Bronchial epithelial cell (primary cell): Measurements from ENCODE around the gene CAB39. TPM values are rescaled to one million over a fixed set of nuclear protein-coding genes. Genes with fewer than 3 reads are reported as not detected.

Experiments
- DNase-seq: peaks from one replicate; pipeline ENCODE4 v3.0.0-alpha.2; 2010; ENCODE audit warnings: low read depth
- FAIRE-seq: peaks from 2 replicates; lab custom pipeline; 2011; peaks lifted over from hg19 to GRCh38; lab: Jason Lieb, UNC
- H3K27me3 ChIP-seq: 2 replicates; pipeline ENCODE4 v1.5.1; 2011; ENCODE audit warnings: low read length; ENCODE audit not compliant: control insufficient read depth, insufficient read depth
- H3K36me3 ChIP-seq: 2 replicates; pipeline ENCODE4 v1.5.1; 2011; ENCODE audit warnings: low read length; ENCODE audit not compliant: control insufficient read depth, insufficient read depth
- H3K4me3 ChIP-seq: 2 replicates; pipeline ENCODE4 v1.5.1; 2011; ENCODE audit warnings: mild to moderate bottlenecking, low read depth, low read length, control low read depth
- CTCF ChIP-seq: IDR thresholded peaks from 2 replicates; pipeline ENCODE4 v1.5.1; 2011; ENCODE audit warnings: mild to moderate bottlenecking, moderate library complexity, low read length, control low read depth, inconsistent platforms; ENCODE audit not compliant: insufficient read depth, severe bottlenecking
- total RNA-seq: library from RNA; depleted of rRNA; stranded (reverse); fragments of >200 nt; gene quantifications from 2 replicates; pipeline ENCODE4 v1.2.1, GENCODE V29; 2014

The CAB39 gene
- total RNA-seq, 1 donor from 2014 or later: 87.4 TPM

DNA sequence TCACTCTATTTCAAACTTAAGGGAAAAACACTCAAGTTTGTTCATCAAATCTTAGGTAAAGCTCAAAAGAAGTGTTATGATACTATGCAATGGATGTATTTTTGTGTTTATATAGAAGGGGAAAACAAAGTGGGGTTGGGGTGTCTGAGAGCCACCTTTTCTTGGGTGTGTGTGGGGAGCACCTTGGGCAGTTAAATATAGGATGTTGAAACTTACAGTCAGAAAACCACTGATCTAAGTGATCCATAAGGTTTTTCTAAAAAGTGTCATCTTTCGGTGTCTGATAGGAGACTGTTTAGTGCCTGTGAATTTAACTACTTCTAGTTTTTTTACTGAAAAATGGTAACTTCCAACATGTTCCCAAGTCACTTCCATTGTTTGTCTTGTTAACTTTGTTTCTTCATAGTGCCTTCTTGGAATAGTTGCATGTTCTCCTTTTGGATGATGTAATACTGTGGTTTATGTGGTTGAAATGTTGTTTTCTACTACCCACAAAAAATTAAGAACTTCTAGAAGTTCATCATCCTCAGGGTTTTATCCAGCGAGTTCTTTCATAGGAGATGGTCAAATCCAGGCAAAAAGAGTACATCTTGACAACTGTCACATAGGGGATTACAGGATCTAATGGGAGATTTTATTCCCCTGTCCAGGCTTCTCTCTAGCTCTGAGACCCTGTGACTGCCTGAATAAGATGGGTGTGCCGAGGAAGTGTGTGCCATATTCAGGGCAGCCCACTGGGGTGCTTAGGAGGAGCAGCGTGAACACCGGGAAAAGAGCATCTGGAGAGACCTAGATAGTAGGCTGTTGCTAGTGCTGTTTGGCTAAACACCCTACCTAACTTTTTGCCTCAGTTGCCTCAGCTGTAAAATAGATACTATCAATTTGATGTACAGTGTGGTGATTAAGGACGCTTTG is 46.2 kb downstream of the CAB39 start:
- no peak overlapping the region for H3K4me3 ChIP-seq
- no peak for TF ChIP-seq CTCF
- peak; percentile 70 for DNase-seq
- H3K36me3 ChIP-seq: peaks cover 9% of the 10 kb centered on the region
- peak; percentile 77 for FAIRE-seq
- no peaks in the 10 kb centered on the region for H3K27me3 ChIP-seq

- no peak for TF ChIP-seq CTCF
- no peak overlapping the region for H3K4me3 ChIP-seq
- peaks cover 9% of the 10 kb centered on the region for H3K36me3 ChIP-seq
- no peaks in the 10 kb centered on the region for H3K27me3 ChIP-seq
- DNase-seq: no peak
- no peak for FAIRE-seq
Measured at GRCh38 chr2:230759481-230760167, 47.0 kb downstream of the CAB39 start.

DNA sequence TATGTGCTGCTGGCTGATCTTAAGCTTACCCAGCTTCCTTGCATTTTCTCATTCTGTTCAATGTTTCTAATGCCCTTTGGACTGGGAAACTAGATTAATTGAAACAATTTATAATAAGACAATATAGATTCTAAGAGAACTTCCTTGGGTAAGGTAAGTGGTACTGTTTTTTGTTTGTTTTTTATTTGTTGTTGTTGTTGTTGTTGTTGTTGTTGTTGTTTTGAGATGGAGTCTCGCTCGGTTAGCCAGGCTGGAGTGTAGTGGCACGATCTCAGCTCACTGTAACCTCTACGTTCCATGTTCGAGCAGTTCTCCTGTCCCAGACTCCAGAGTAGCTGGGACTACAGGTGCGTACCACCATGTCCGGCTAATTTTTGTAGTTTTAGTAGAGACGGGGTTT is 49.1 kb downstream of the CAB39 start:
- no peak for TF ChIP-seq CTCF
- FAIRE-seq: no peak
- Histone ChIP-seq H3K4me3 (no peak overlapping the region), H3K36me3 (peaks cover 14% of the 10 kb centered on the region), H3K27me3 (no peaks in the 10 kb centered on the region)
- no peak for DNase-seq

GRCh38 chr2:230762317-230762896 is 49.8 kb downstream of the CAB39 start:
- peak; percentile 49 for TF ChIP-seq CTCF
- Histone ChIP-seq H3K4me3 (no peak overlapping the region), H3K36me3 (peaks cover 17% of the 10 kb centered on the region), H3K27me3 (no peaks in the 10 kb centered on the region)
- DNase-seq (no peak), FAIRE-seq (no peak)

- FAIRE-seq (no peak), DNase-seq (no peak)
- Histone ChIP-seq H3K4me3 (no peak overlapping the region), H3K27me3 (no peaks in the 10 kb centered on the region), H3K36me3 (peaks cover 20% of the 10 kb centered on the region)
- TF ChIP-seq CTCF: no peak
Measured at GRCh38 chr2:230764346-230764745, 51.7 kb downstream of the CAB39 start.
